ENCODE measurements around the gene BRAT1.

DNA sequence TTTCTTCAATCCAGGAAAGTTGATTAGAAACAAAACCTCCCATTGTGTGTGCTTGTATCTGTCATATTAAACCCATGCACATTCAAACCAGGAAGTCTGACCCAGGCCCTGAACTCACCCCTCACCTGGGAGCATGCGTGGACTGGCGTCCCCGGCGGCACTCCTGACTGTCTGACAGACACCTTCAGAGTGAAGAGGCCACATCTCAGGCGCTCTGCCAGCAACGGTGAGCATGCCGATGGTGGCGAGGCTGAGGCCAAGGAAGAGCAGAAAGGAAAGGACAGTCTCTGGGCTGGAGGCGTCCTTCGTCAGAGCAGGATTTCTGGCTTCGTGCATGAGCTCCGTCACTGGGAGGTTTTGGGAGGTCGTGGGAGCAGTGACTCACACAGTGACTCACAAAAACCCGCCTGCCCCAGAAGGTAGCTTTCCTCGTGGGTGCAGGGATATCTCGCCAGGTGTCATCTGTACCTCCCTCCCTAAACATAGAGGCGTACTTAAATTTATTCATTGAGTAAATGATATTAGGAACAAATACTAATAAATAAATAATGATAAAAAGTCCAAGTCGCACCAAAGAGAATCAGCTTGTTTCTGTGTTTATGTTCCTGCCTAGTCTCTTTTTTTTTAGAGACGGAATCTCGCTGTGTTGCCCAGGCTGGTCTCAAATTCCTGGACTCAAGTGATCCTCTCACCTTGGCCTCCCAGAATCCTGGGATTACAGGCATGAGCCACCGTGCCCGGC lies 16.9 kb upstream of the BRAT1 start:
- TF ChIP-seq EZH2 (IDR thresholded peaks at IDR 0.05; ENCODE audit: low read depth, unreplicated experiment) (no peak), EZH2phosphoT487 (IDR thresholded peaks at IDR 0.05; ENCODE audit: unreplicated experiment) (no peak), POLR2AphosphoS5 (IDR thresholded peaks at IDR 0.05; ENCODE audit: low read depth) (no peak), NANOG (IDR thresholded peaks at IDR 0.05; ENCODE audit: borderline replicate concordance) (no peak), JUNB (IDR thresholded peaks at IDR 0.05; ENCODE audit: unreplicated experiment) (no peak), CREB1 (CRISPR knock-in tag; IDR thresholded peaks at IDR 0.05; ENCODE audit: low read depth) (no peak), STAT1 (IDR thresholded peaks at IDR 0.05; ENCODE audit: unreplicated experiment) (no peak), ZNF114 (CRISPR knock-in tag; IDR thresholded peaks at IDR 0.05) (no peak)
- TF ChIP-seq, protein P1, sequence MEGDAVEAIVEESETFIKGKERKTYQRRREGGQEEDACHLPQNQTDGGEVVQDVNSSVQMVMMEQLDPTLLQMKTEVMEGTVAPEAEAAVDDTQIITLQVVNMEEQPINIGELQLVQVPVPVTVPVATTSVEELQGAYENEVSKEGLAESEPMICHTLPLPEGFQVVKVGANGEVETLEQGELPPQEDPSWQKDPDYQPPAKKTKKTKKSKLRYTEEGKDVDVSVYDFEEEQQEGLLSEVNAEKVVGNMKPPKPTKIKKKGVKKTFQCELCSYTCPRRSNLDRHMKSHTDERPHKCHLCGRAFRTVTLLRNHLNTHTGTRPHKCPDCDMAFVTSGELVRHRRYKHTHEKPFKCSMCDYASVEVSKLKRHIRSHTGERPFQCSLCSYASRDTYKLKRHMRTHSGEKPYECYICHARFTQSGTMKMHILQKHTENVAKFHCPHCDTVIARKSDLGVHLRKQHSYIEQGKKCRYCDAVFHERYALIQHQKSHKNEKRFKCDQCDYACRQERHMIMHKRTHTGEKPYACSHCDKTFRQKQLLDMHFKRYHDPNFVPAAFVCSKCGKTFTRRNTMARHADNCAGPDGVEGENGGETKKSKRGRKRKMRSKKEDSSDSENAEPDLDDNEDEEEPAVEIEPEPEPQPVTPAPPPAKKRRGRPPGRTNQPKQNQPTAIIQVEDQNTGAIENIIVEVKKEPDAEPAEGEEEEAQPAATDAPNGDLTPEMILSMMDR (conservative IDR thresholded peaks at IDR 0.05; ENCODE audit: low read depth in 2 of 2), result no peak
- TF ChIP-seq, protein P2, sequence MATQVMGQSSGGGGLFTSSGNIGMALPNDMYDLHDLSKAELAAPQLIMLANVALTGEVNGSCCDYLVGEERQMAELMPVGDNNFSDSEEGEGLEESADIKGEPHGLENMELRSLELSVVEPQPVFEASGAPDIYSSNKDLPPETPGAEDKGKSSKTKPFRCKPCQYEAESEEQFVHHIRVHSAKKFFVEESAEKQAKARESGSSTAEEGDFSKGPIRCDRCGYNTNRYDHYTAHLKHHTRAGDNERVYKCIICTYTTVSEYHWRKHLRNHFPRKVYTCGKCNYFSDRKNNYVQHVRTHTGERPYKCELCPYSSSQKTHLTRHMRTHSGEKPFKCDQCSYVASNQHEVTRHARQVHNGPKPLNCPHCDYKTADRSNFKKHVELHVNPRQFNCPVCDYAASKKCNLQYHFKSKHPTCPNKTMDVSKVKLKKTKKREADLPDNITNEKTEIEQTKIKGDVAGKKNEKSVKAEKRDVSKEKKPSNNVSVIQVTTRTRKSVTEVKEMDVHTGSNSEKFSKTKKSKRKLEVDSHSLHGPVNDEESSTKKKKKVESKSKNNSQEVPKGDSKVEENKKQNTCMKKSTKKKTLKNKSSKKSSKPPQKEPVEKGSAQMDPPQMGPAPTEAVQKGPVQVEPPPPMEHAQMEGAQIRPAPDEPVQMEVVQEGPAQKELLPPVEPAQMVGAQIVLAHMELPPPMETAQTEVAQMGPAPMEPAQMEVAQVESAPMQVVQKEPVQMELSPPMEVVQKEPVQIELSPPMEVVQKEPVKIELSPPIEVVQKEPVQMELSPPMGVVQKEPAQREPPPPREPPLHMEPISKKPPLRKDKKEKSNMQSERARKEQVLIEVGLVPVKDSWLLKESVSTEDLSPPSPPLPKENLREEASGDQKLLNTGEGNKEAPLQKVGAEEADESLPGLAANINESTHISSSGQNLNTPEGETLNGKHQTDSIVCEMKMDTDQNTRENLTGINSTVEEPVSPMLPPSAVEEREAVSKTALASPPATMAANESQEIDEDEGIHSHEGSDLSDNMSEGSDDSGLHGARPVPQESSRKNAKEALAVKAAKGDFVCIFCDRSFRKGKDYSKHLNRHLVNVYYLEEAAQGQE (IDR thresholded peaks at IDR 0.05; ENCODE audit: unreplicated experiment), result no peak
- TF ChIP-seq, protein P3, sequence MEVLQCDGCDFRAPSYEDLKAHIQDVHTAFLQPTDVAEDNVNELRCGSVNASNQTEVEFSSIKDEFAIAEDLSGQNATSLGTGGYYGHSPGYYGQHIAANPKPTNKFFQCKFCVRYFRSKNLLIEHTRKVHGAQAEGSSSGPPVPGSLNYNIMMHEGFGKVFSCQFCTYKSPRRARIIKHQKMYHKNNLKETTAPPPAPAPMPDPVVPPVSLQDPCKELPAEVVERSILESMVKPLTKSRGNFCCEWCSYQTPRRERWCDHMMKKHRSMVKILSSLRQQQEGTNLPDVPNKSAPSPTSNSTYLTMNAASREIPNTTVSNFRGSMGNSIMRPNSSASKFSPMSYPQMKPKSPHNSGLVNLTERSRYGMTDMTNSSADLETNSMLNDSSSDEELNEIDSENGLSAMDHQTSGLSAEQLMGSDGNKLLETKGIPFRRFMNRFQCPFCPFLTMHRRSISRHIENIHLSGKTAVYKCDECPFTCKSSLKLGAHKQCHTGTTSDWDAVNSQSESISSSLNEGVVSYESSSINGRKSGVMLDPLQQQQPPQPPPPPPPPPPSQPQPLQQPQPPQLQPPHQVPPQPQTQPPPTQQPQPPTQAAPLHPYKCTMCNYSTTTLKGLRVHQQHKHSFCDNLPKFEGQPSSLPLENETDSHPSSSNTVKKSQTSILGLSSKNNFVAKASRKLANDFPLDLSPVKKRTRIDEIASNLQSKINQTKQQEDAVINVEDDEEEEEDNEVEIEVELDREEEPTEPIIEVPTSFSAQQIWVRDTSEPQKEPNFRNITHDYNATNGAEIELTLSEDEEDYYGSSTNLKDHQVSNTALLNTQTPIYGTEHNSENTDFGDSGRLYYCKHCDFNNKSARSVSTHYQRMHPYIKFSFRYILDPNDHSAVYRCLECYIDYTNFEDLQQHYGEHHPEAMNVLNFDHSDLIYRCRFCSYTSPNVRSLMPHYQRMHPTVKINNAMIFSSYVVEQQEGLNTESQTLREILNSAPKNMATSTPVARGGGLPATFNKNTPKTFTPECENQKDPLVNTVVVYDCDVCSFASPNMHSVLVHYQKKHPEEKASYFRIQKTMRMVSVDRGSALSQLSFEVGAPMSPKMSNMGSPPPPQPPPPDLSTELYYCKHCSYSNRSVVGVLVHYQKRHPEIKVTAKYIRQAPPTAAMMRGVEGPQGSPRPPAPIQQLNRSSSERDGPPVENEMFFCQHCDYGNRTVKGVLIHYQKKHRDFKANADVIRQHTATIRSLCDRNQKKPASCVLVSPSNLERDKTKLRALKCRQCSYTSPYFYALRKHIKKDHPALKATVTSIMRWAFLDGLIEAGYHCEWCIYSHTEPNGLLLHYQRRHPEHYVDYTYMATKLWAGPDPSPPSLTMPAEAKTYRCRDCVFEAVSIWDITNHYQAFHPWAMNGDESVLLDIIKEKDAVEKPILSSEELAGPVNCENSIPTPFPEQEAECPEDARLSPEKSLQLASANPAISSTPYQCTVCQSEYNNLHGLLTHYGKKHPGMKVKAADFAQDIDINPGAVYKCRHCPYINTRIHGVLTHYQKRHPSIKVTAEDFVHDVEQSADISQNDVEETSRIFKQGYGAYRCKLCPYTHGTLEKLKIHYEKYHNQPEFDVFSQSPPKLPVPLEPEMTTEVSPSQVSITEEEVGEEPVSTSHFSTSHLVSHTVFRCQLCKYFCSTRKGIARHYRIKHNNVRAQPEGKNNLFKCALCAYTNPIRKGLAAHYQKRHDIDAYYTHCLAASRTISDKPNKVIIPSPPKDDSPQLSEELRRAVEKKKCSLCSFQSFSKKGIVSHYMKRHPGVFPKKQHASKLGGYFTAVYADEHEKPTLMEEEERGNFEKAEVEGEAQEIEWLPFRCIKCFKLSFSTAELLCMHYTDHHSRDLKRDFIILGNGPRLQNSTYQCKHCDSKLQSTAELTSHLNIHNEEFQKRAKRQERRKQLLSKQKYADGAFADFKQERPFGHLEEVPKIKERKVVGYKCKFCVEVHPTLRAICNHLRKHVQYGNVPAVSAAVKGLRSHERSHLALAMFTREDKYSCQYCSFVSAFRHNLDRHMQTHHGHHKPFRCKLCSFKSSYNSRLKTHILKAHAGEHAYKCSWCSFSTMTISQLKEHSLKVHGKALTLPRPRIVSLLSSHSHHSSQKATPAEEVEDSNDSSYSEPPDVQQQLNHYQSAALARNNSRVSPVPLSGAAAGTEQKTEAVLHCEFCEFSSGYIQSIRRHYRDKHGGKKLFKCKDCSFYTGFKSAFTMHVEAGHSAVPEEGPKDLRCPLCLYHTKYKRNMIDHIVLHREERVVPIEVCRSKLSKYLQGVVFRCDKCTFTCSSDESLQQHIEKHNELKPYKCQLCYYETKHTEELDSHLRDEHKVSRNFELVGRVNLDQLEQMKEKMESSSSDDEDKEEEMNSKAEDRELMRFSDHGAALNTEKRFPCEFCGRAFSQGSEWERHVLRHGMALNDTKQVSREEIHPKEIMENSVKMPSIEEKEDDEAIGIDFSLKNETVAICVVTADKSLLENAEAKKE (CRISPR knock-in tag; IDR thresholded peaks at IDR 0.05), result no peak
- TF ChIP-seq, protein P4, sequence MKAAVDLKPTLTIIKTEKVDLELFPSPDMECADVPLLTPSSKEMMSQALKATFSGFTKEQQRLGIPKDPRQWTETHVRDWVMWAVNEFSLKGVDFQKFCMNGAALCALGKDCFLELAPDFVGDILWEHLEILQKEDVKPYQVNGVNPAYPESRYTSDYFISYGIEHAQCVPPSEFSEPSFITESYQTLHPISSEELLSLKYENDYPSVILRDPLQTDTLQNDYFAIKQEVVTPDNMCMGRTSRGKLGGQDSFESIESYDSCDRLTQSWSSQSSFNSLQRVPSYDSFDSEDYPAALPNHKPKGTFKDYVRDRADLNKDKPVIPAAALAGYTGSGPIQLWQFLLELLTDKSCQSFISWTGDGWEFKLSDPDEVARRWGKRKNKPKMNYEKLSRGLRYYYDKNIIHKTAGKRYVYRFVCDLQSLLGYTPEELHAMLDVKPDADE (IDR thresholded peaks at IDR 0.05), result no peak
